Measurements from ENCODE around the gene STK4.

STK4 gene

GRCh38 chr20:45105317-45105716 is 139.0 kb downstream of the STK4 start:
- Histone ChIP-seq H3K9ac (ENCODE audit: low read depth, low read length, poor library complexity) (no peak overlapping the region), H3K36me3 (replicated peaks in 1 of 2; ENCODE audit: control insufficient read depth in 2 of 2, insufficient read depth in 2 of 2, low read length in 2 of 2) (no peaks in the 10 kb centered on the region), H3K4me2 (ENCODE audit: insufficient read depth, low read length, poor library complexity, severe bottlenecking) (no peak overlapping the region), H3K27ac (replicated peaks; ENCODE audit: low read length) (no peak overlapping the region), H3K4ac (ENCODE audit: low read length) (no peak overlapping the region), H2BK5ac (ENCODE audit: low read length) (no peak overlapping the region), H4K91ac (ENCODE audit: low read depth, low read length, poor library complexity) (no peak overlapping the region), H3K23ac (ENCODE audit: low read depth, low read length, poor library complexity) (no peak overlapping the region), H3K9me3 (replicated peaks in 1 of 2; ENCODE audit: control insufficient read depth in 2 of 2, insufficient read depth in 1 of 2, low read depth in 1 of 2, low read length in 2 of 2) (no peaks in the 10 kb centered on the region), H2BK12ac (ENCODE audit: low read length) (no peak overlapping the region), H3K14ac (ENCODE audit: low read length) (no peak overlapping the region), H3K79me1 (ENCODE audit: low read depth, low read length) (no peaks in the 10 kb centered on the region), H2BK120ac (ENCODE audit: low read depth, low read length) (no peak overlapping the region), H3K4me1 (ENCODE audit: control insufficient read depth in 2 of 2, insufficient read depth in 1 of 2, low read depth in 1 of 2, low read length in 2 of 2) (no peaks in the 10 kb centered on the region), H2AK5ac (ENCODE audit: low read depth, low read length) (no peak overlapping the region), H3K4me3 (ENCODE audit: low read length in 2 of 2) (no peak overlapping the region), H3K18ac (ENCODE audit: low read length) (no peak overlapping the region), H3K27me3 (ENCODE audit: control insufficient read depth in 3 of 3, insufficient read depth in 3 of 3, low read depth in 1 of 3, low read length in 3 of 3) (peaks cover 0 to 34% (median 12%) of the 10 kb centered on the region in 3 experiments), H2BK15ac (ENCODE audit: low read length) (no peak overlapping the region), H4K8ac (ENCODE audit: low read depth, low read length) (no peak overlapping the region), H2AFZ (ENCODE audit: low read length) (no peak overlapping the region)
- no CpG with 5 or more reads among the region's 2 CpGs for WGBS, 2 donors (ENCODE audit: extremely low coverage in 2 of 2, insufficient read length in 2 of 2, insufficient replicate concordance in 1 of 2)
- no peak for DNase-seq (ENCODE audit: low spot score)

- Histone ChIP-seq H3K23ac (ENCODE audit: low read depth, low read length, poor library complexity) (no peak overlapping the region), H2AK5ac (ENCODE audit: low read depth, low read length) (no peak overlapping the region), H2AFZ (ENCODE audit: low read length) (no peak overlapping the region), H3K36me3 (replicated peaks in 1 of 2; ENCODE audit: control insufficient read depth in 2 of 2, insufficient read depth in 2 of 2, low read length in 2 of 2) (no peaks in the 10 kb centered on the region), H3K4me1 (ENCODE audit: control insufficient read depth in 2 of 2, insufficient read depth in 1 of 2, low read depth in 1 of 2, low read length in 2 of 2) (no peaks in the 10 kb centered on the region), H2BK12ac (ENCODE audit: low read length) (no peak overlapping the region), H3K9ac (ENCODE audit: low read depth, low read length, poor library complexity) (no peak overlapping the region), H3K79me1 (ENCODE audit: low read depth, low read length) (no peaks in the 10 kb centered on the region), H4K91ac (ENCODE audit: low read depth, low read length, poor library complexity) (no peak overlapping the region), H3K4ac (ENCODE audit: low read length) (no peak overlapping the region), H3K4me2 (ENCODE audit: insufficient read depth, low read length, poor library complexity, severe bottlenecking) (no peak overlapping the region), H2BK15ac (ENCODE audit: low read length) (no peak overlapping the region), H2BK120ac (ENCODE audit: low read depth, low read length) (no peak overlapping the region), H3K18ac (ENCODE audit: low read length) (no peak overlapping the region), H3K4me3 (ENCODE audit: low read length in 2 of 2) (no peak overlapping the region), H3K27ac (replicated peaks; ENCODE audit: low read length) (no peak overlapping the region), H3K14ac (ENCODE audit: low read length) (no peak overlapping the region), H3K27me3 (ENCODE audit: control insufficient read depth in 3 of 3, insufficient read depth in 3 of 3, low read depth in 1 of 3, low read length in 3 of 3) (peaks cover 0 to 17% (median 0%) of the 10 kb centered on the region in 3 experiments), H4K8ac (ENCODE audit: low read depth, low read length) (no peak overlapping the region), H2BK5ac (ENCODE audit: low read length) (no peak overlapping the region), H3K9me3 (replicated peaks in 1 of 2; ENCODE audit: control insufficient read depth in 2 of 2, insufficient read depth in 1 of 2, low read depth in 1 of 2, low read length in 2 of 2) (no peaks in the 10 kb centered on the region)
- no CpG with 5 or more reads among the region's 8 CpGs for WGBS, 2 donors (ENCODE audit: extremely low coverage in 2 of 2, insufficient read length in 2 of 2, insufficient replicate concordance in 1 of 2)
- DNase-seq (ENCODE audit: low spot score): no peak
Measured at GRCh38 chr20:45109634-45110033, 143.3 kb downstream of the STK4 start.

- Histone ChIP-seq H4K8ac (ENCODE audit: low read depth, low read length) (no peak overlapping the region), H3K27ac (replicated peaks; ENCODE audit: low read length) (no peak overlapping the region), H3K23ac (ENCODE audit: low read depth, low read length, poor library complexity) (no peak overlapping the region), H2AFZ (ENCODE audit: low read length) (no peak overlapping the region), H3K4ac (ENCODE audit: low read length) (no peak overlapping the region), H2BK120ac (ENCODE audit: low read depth, low read length) (no peak overlapping the region), H2BK12ac (ENCODE audit: low read length) (no peak overlapping the region), H2BK5ac (ENCODE audit: low read length) (no peak overlapping the region), H3K4me3 (ENCODE audit: low read length in 2 of 2) (no peak overlapping the region), H3K4me2 (ENCODE audit: insufficient read depth, low read length, poor library complexity, severe bottlenecking) (no peak overlapping the region), H3K14ac (ENCODE audit: low read length) (no peak overlapping the region), H3K9ac (ENCODE audit: low read depth, low read length, poor library complexity) (no peak overlapping the region), H3K18ac (ENCODE audit: low read length) (no peak overlapping the region), H2AK5ac (ENCODE audit: low read depth, low read length) (no peak overlapping the region), H2BK15ac (ENCODE audit: low read length) (no peak overlapping the region), H3K79me1 (ENCODE audit: low read depth, low read length) (no peaks in the 10 kb centered on the region), H3K4me1 (ENCODE audit: control insufficient read depth in 2 of 2, insufficient read depth in 1 of 2, low read depth in 1 of 2, low read length in 2 of 2) (peaks cover 0 to 1% of the 10 kb centered on the region in 2 donors), H3K9me3 (replicated peaks in 1 of 2; ENCODE audit: control insufficient read depth in 2 of 2, insufficient read depth in 1 of 2, low read depth in 1 of 2, low read length in 2 of 2) (no peaks in the 10 kb centered on the region), H3K27me3 (ENCODE audit: control insufficient read depth in 3 of 3, insufficient read depth in 3 of 3, low read depth in 1 of 3, low read length in 3 of 3) (peaks cover 0 to 24% (median 0%) of the 10 kb centered on the region in 3 experiments), H4K91ac (ENCODE audit: low read depth, low read length, poor library complexity) (no peak overlapping the region), H3K36me3 (replicated peaks in 1 of 2; ENCODE audit: control insufficient read depth in 2 of 2, insufficient read depth in 2 of 2, low read length in 2 of 2) (no peaks in the 10 kb centered on the region)
- no CpG with 5 or more reads among the region's 11 CpGs for WGBS, 2 donors (ENCODE audit: extremely low coverage in 2 of 2, insufficient read length in 2 of 2, insufficient replicate concordance in 1 of 2)
- no peak for DNase-seq (ENCODE audit: low spot score)
Measured at GRCh38 chr20:45110301-45110700, 144.0 kb downstream of the STK4 start.

- no peak overlapping the region for H2BK120ac ChIP-seq (ENCODE audit: low read depth, low read length)
- H3K14ac ChIP-seq (ENCODE audit: low read length): no peak overlapping the region
- H3K36me3 ChIP-seq (replicated peaks in 1 of 2; ENCODE audit: control insufficient read depth in 2 of 2, insufficient read depth in 2 of 2, low read length in 2 of 2): no peaks in the 10 kb centered on the region
- H3K23ac ChIP-seq (ENCODE audit: low read depth, low read length, poor library complexity): no peak overlapping the region
- H2BK12ac ChIP-seq (ENCODE audit: low read length): no peak overlapping the region
- no peak overlapping the region for H3K4me3 ChIP-seq (ENCODE audit: low read length in 2 of 2)
- no CpG with 5 or more reads among the region's 11 CpGs for WGBS, 2 donors (ENCODE audit: extremely low coverage in 2 of 2, insufficient read length in 2 of 2, insufficient replicate concordance in 1 of 2)
- H3K9me3 ChIP-seq (replicated peaks in 1 of 2; ENCODE audit: control insufficient read depth in 2 of 2, insufficient read depth in 1 of 2, low read depth in 1 of 2, low read length in 2 of 2): no peaks in the 10 kb centered on the region
- H3K27ac ChIP-seq (replicated peaks; ENCODE audit: low read length): no peak overlapping the region
- H3K79me1 ChIP-seq (ENCODE audit: low read depth, low read length): no peaks in the 10 kb centered on the region
- no peak overlapping the region for H2BK5ac ChIP-seq (ENCODE audit: low read length)
- no peak for DNase-seq (ENCODE audit: low spot score)
- no peak overlapping the region for H3K9ac ChIP-seq (ENCODE audit: low read depth, low read length, poor library complexity)
- H4K91ac ChIP-seq (ENCODE audit: low read depth, low read length, poor library complexity): no peak overlapping the region
- no peak overlapping the region for H2AK5ac ChIP-seq (ENCODE audit: low read depth, low read length)
- H2BK15ac ChIP-seq (ENCODE audit: low read length): no peak overlapping the region
- peaks cover 0 to 27% (median 0%) of the 10 kb centered on the region in 3 experiments for H3K27me3 ChIP-seq (ENCODE audit: control insufficient read depth in 3 of 3, insufficient read depth in 3 of 3, low read depth in 1 of 3, low read length in 3 of 3)
- H2AFZ ChIP-seq (ENCODE audit: low read length): no peak overlapping the region
- no peak overlapping the region for H3K4ac ChIP-seq (ENCODE audit: low read length)
- peaks cover 0 to 1% of the 10 kb centered on the region in 2 donors for H3K4me1 ChIP-seq (ENCODE audit: control insufficient read depth in 2 of 2, insufficient read depth in 1 of 2, low read depth in 1 of 2, low read length in 2 of 2)
- H3K4me2 ChIP-seq (ENCODE audit: insufficient read depth, low read length, poor library complexity, severe bottlenecking): no peak overlapping the region
- no peak overlapping the region for H3K18ac ChIP-seq (ENCODE audit: low read length)
- no peak overlapping the region for H4K8ac ChIP-seq (ENCODE audit: low read depth, low read length)
Measured at GRCh38 chr20:45111285-45111684, 145.0 kb downstream of the STK4 start.

Measured in neuronal stem cell (in vitro differentiated cells).